Naive thymus-derived CD4-positive, alpha-beta T cell (primary cell): Measurements from ENCODE around the gene FNDC3A. TPM values are rescaled to one million over a fixed set of nuclear protein-coding genes. Genes with fewer than 3 reads are reported as not detected.

Experiments used
- ATAC-seq: fragments of 150-1000 bp; cut with Tn5 transposase; 2 replicates; pipeline ENCODE4 v1.10.0; 2021; ENCODE audit warnings: mild to moderate bottlenecking, moderate library complexity
- CTCF ChIA-PET: fragments of 350-600 bp; sonication (Branson Sonifier 250); formaldehyde crosslinking; loops from one replicate; lab custom pipeline; 2021; ENCODE audit warnings: antibody characterized with exemption; lab: Charles Lee
- POLR2A ChIA-PET: fragments of 350-600 bp; sonication (Branson Sonifier 250); formaldehyde crosslinking; loops from one replicate; lab custom pipeline; 2021; ENCODE audit warnings: antibody characterized with exemption, inconsistent platforms; lab: Charles Lee
- DNase-seq, 9 donors: peaks; one replicate each; pipeline versions ENCODE4 v3.0.0 to v3.0.0-alpha.2; 2020 to 2022; ENCODE audit warnings: mixed read lengths in 1 of 9
- H3K27ac ChIP-seq: one replicate; pipeline ENCODE4 v1.7.0; 2013; ENCODE audit warnings: mild to moderate bottlenecking, low read depth, low read length, moderate library complexity
- H3K27me3 ChIP-seq, 2 donors: one replicate each; pipeline ENCODE4 v1.7.0; 2013; ENCODE audit warnings: low read length in 2 of 2, mild to moderate bottlenecking in 2 of 2, moderate library complexity in 2 of 2; ENCODE audit not compliant: control insufficient read depth in 2 of 2, insufficient read depth in 2 of 2
- H3K36me3 ChIP-seq, 3 experiments: 1 replicate in 2 of 3; 2 replicates in 1 of 3; pipeline ENCODE4 v1.7.0; 2013; ENCODE audit warnings: low read length in 3 of 3, mild to moderate bottlenecking in 3 of 3, moderate library complexity in 1 of 3; ENCODE audit not compliant: insufficient read depth in 3 of 3, control insufficient read depth in 2 of 3
- H3K4me1 ChIP-seq, 2 donors: one replicate each; pipeline ENCODE4 v1.7.0; 2013; ENCODE audit warnings: low read length in 2 of 2, mild to moderate bottlenecking in 2 of 2, moderate library complexity in 1 of 2; ENCODE audit not compliant: control insufficient read depth in 2 of 2, insufficient read depth in 2 of 2
- H3K4me3 ChIP-seq: 2 replicates; pipeline ENCODE4 v1.7.0; 2013; ENCODE audit warnings: mild to moderate bottlenecking, low read length
- H3K9me3 ChIP-seq, 3 experiments: 1 replicate in 2 of 3; 2 replicates in 1 of 3; pipeline ENCODE4 v1.7.0; 2013; ENCODE audit warnings: low read length in 3 of 3; ENCODE audit not compliant: control insufficient read depth in 2 of 3
- H3K27ac Mint-ChIP-seq, 9 donors: one replicate each; pipeline ENCODE4 v1.8.0; 2020 to 2022; ENCODE audit warnings: mixed read lengths in 9 of 9, mild to moderate bottlenecking in 8 of 9, moderate library complexity in 5 of 9, inconsistent platforms in 2 of 9
- H3K27me3 Mint-ChIP-seq, 5 donors: one replicate each; pipeline ENCODE4 v1.8.0; 2021 to 2022; ENCODE audit warnings: mixed read lengths in 5 of 5, mild to moderate bottlenecking in 1 of 5
- H3K36me3 Mint-ChIP-seq, 5 donors: one replicate each; pipeline ENCODE4 v1.8.0; 2020 to 2022; ENCODE audit warnings: mixed read lengths in 5 of 5, mild to moderate bottlenecking in 3 of 5, inconsistent platforms in 1 of 5
- H3K4me1 Mint-ChIP-seq, 7 donors: one replicate each; pipeline ENCODE4 v1.8.0; 2020 to 2022; ENCODE audit warnings: mixed read lengths in 7 of 7, mild to moderate bottlenecking in 3 of 7, inconsistent platforms in 1 of 7
- H3K4me3 Mint-ChIP-seq, 10 donors: one replicate each; pipeline ENCODE4 v1.8.0; 2020 to 2022; ENCODE audit warnings: mild to moderate bottlenecking in 10 of 10, mixed read lengths in 10 of 10, moderate library complexity in 6 of 10, inconsistent platforms in 2 of 10
- H3K9me3 Mint-ChIP-seq, 11 donors: one replicate each; pipeline ENCODE4 v1.8.0; 2020 to 2022; ENCODE audit warnings: mixed read lengths in 11 of 11, mild to moderate bottlenecking in 4 of 11, inconsistent platforms in 1 of 11, moderate library complexity in 1 of 11
- intact Hi-C, 2 donors: fragments of 100-400 bp; cut with micrococcal nuclease; formaldehyde crosslinking; loops; one replicate each; pipeline ENCODE4 v1.15.1; 2023
- polyA plus RNA-seq, 2 donors: library from polyadenylated mRNA; unstranded; fragments of 300-500 nt; fragmentation: Illumina TruSeq; gene quantifications; one replicate each; pipeline ENCODE4 v1.2.3, GENCODE V29; 2021
- total RNA-seq, 6 experiments: library from RNA in 5 of 6; stranded (reverse) in 5 of 6; gene quantifications; 1 replicate in 5 of 6; 2 replicates in 1 of 6; pipeline ENCODE4 v1.2.3 and lab custom pipeline; 2021 to 2026

FNDC3A gene
- total and polyA plus RNA-seq, 7 experiments from 2014 or later, result 12.0 to 46.4 (median 35.4) TPM

GRCh38 chr13:49082653-49083536, 107.2 kb downstream of the FNDC3A start:
- Histone ChIP-seq H3K4me1 (no peaks in the 10 kb centered on the region), H3K9me3 (no peaks in the 10 kb centered on the region), H3K27me3 (no peaks in the 10 kb centered on the region), H3K27ac (no peak overlapping the region), H3K36me3 (no peaks in the 10 kb centered on the region), H3K4me3 (no peak overlapping the region)
- Mint-ChIP-seq H3K27me3 (no peaks in the 10 kb centered on the region), H3K9me3 (peaks cover 0 to 2% (median 0%) of the 10 kb centered on the region in 11 donors), H3K4me3 (no peak overlapping the region), H3K4me1 (peaks cover 0 to 30% (median 8%) of the 10 kb centered on the region in 7 donors), H3K27ac (no peak overlapping the region), H3K36me3 (peaks cover 5 to 54% (median 30%) of the 10 kb centered on the region in 5 donors)
- no peak for DNase-seq
- intact Hi-C loops, result no loop called here
- ATAC-seq, result no peak
- CTCF ChIA-PET, result no interaction called here
- POLR2A ChIA-PET, result interaction anchor here (1.1 kb wide), 1 partner anchor 108 kb away, joined by 3 read pairs; no protein-coding TSS in a partner anchor

GRCh38 chr13:49084961-49085360, 109.2 kb downstream of the FNDC3A start:
- DNase-seq (no peak), ATAC-seq (no peak)
- H3K27me3 ChIP-seq, result no peaks in the 10 kb centered on the region
- no peaks in the 10 kb centered on the region for H3K4me1 ChIP-seq
- H3K36me3 Mint-ChIP-seq, result peaks cover 5 to 50% (median 29%) of the 10 kb centered on the region in 5 donors
- peaks cover 0 to 33% (median 7%) of the 10 kb centered on the region in 7 donors for H3K4me1 Mint-ChIP-seq
- H3K9me3 ChIP-seq, result no peaks in the 10 kb centered on the region
- no peaks in the 10 kb centered on the region for H3K36me3 ChIP-seq
- ChIA-PET POLR2A (no interaction called here), CTCF (no interaction called here)
- no peak overlapping the region for H3K4me3 ChIP-seq
- peak overlapping the region in 2 of 9 donors; percentile 17 to 22 for H3K27ac Mint-ChIP-seq
- no peak overlapping the region for H3K27ac ChIP-seq
- no peaks in the 10 kb centered on the region for H3K9me3 Mint-ChIP-seq
- no peaks in the 10 kb centered on the region for H3K27me3 Mint-ChIP-seq
- intact Hi-C loops, result no loop called here
- H3K4me3 Mint-ChIP-seq, result no peak overlapping the region

- intact Hi-C loops, result no loop called here
- DNase-seq, result no peak
- Mint-ChIP-seq H3K4me3 (no peak overlapping the region), H3K27ac (no peak overlapping the region), H3K9me3 (no peaks in the 10 kb centered on the region), H3K27me3 (no peaks in the 10 kb centered on the region), H3K4me1 (peaks cover 0 to 42% (median 7%) of the 10 kb centered on the region in 7 donors), H3K36me3 (peaks cover 2 to 47% (median 23%) of the 10 kb centered on the region in 5 donors)
- CTCF ChIA-PET, result interaction anchor here (0.6 kb wide), 1 partner anchor 28 kb away, joined by 4 read pairs; no protein-coding TSS in a partner anchor
- Histone ChIP-seq H3K4me1 (no peaks in the 10 kb centered on the region), H3K27ac (no peak overlapping the region), H3K27me3 (no peaks in the 10 kb centered on the region), H3K36me3 (no peaks in the 10 kb centered on the region), H3K9me3 (no peaks in the 10 kb centered on the region), H3K4me3 (no peak overlapping the region)
- POLR2A ChIA-PET, result no interaction called here
- ATAC-seq, result no peak
These were observed 111.0 kb downstream of the FNDC3A start for GRCh38 chr13:49086722-49087121.

- ATAC-seq (no peak), DNase-seq (no peak)
- no peak overlapping the region for H3K27ac ChIP-seq
- H3K27me3 Mint-ChIP-seq, result no peaks in the 10 kb centered on the region
- H3K27ac Mint-ChIP-seq, result no peak overlapping the region
- no peak overlapping the region for H3K4me3 ChIP-seq
- H3K36me3 ChIP-seq, result no peaks in the 10 kb centered on the region
- intact Hi-C loops, result no loop called here
- peaks cover 2 to 33% (median 20%) of the 10 kb centered on the region in 5 donors for H3K36me3 Mint-ChIP-seq
- H3K9me3 ChIP-seq, result no peaks in the 10 kb centered on the region
- POLR2A ChIA-PET, result no interaction called here
- no peaks in the 10 kb centered on the region for H3K9me3 Mint-ChIP-seq
- no peaks in the 10 kb centered on the region for H3K4me1 ChIP-seq
- CTCF ChIA-PET, result no interaction called here
- peaks cover 2 to 42% (median 6%) of the 10 kb centered on the region in 7 donors for H3K4me1 Mint-ChIP-seq
- H3K4me3 Mint-ChIP-seq, result no peak overlapping the region
- H3K27me3 ChIP-seq, result no peaks in the 10 kb centered on the region
These were observed 117.7 kb downstream of the FNDC3A start for GRCh38 chr13:49093376-49093775.

GRCh38 chr13:49097374-49097773, 121.7 kb downstream of the FNDC3A start:
- H3K4me1 Mint-ChIP-seq, result peaks cover 4 to 34% (median 10%) of the 10 kb centered on the region in 7 donors
- CTCF ChIA-PET, result interaction anchor here (0.7 kb wide), 1 partner anchor 28 kb away, joined by 3 read pairs; no protein-coding TSS in a partner anchor

GRCh38 chr13:49098198-49098597, 122.5 kb downstream of the FNDC3A start:
- peaks cover 0 to 8% (median 0%) of the 10 kb centered on the region in 5 donors for H3K36me3 Mint-ChIP-seq
- no peaks in the 10 kb centered on the region for H3K9me3 Mint-ChIP-seq
- no peaks in the 10 kb centered on the region for H3K27me3 Mint-ChIP-seq
- Histone ChIP-seq H3K9me3 (no peaks in the 10 kb centered on the region), H3K27ac (no peak overlapping the region), H3K4me3 (no peak overlapping the region), H3K36me3 (no peaks in the 10 kb centered on the region), H3K4me1 (no peaks in the 10 kb centered on the region), H3K27me3 (no peaks in the 10 kb centered on the region)
- H3K4me3 Mint-ChIP-seq, result no peak overlapping the region
- peak; percentile 48 for ATAC-seq
- peak in 4 of 9 donors; percentile 11 to 47 (median 32) for DNase-seq
- ChIA-PET POLR2A (no interaction called here), CTCF (no interaction called here)
- peak overlapping the region in 2 of 9 donors; percentile 21 to 32 for H3K27ac Mint-ChIP-seq
- H3K4me1 Mint-ChIP-seq, result peaks cover under 1 to 28% (median 10%) of the 10 kb centered on the region in 7 donors
- intact Hi-C loops, result loop anchor here in 1 of 2 donors (2.0 kb wide), 1 partner anchor 183 kb away; no protein-coding TSS in a partner anchor

More at GRCh38 chr13:49097374-49097773, 121.7 kb downstream of the FNDC3A start:
- ATAC-seq (no peak), DNase-seq (no peak)
- Mint-ChIP-seq H3K4me3 (no peak overlapping the region), H3K27ac (peak overlapping the region in 1 of 9 donors; percentile 4), H3K9me3 (no peaks in the 10 kb centered on the region), H3K36me3 (peaks cover 0 to 12% (median 7%) of the 10 kb centered on the region in 5 donors), H3K27me3 (no peaks in the 10 kb centered on the region)
- no peaks in the 10 kb centered on the region for H3K27me3 ChIP-seq
- H3K9me3 ChIP-seq, result no peaks in the 10 kb centered on the region
- POLR2A ChIA-PET, result interaction anchor here (0.7 kb wide), 1 partner anchor 440 kb away, joined by 4 read pairs; no protein-coding TSS in a partner anchor
- intact Hi-C loops, result no loop called here
- no peak overlapping the region for H3K4me3 ChIP-seq
- no peaks in the 10 kb centered on the region for H3K36me3 ChIP-seq
- H3K27ac ChIP-seq, result no peak overlapping the region
- no peaks in the 10 kb centered on the region for H3K4me1 ChIP-seq
